TTC549 (cell line): Measurements from ENCODE around the gene IGFBP4.

ENCODE experiments used
- FAIRE-seq: peaks from 2 replicates; lab custom pipeline; 2012; peaks lifted over from hg19 to GRCh38; lab: Jason Lieb, UNC

IGFBP4 gene

DNA sequence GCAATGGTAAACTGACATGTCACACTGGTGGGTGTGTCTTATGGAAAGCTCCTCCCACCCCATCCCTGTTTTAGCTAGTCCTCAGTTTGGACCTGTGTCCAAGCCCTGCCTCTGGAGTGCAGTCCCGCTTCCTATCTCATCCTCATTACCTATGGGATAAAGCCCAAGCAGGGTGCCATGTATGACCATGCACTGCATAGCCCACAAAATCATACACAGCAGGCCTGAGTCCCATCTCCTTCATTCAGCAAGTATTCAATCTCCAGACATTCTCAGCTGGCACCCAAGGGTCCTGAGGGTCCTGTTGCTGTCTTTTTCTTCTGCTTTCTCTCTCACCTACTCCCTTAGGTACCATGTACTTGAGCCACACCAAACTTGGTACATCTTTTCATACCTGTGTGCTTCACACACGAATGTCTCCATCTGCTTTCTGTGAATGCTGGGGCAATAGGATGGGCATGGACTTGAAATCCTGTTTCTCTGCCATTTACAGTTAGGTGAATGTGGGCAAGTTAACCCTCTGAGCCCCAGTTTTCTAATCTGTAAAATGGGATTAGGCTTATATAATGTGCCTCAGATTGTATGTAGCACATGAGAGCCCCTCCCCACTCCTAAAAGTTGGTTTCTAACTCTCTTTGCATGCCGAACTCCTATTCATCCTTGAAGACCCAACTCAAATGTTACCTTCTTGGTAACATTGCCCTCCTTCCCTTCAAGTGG is 29.6 kb downstream of the IGFBP4 start:
- no peak for FAIRE-seq

DNA sequence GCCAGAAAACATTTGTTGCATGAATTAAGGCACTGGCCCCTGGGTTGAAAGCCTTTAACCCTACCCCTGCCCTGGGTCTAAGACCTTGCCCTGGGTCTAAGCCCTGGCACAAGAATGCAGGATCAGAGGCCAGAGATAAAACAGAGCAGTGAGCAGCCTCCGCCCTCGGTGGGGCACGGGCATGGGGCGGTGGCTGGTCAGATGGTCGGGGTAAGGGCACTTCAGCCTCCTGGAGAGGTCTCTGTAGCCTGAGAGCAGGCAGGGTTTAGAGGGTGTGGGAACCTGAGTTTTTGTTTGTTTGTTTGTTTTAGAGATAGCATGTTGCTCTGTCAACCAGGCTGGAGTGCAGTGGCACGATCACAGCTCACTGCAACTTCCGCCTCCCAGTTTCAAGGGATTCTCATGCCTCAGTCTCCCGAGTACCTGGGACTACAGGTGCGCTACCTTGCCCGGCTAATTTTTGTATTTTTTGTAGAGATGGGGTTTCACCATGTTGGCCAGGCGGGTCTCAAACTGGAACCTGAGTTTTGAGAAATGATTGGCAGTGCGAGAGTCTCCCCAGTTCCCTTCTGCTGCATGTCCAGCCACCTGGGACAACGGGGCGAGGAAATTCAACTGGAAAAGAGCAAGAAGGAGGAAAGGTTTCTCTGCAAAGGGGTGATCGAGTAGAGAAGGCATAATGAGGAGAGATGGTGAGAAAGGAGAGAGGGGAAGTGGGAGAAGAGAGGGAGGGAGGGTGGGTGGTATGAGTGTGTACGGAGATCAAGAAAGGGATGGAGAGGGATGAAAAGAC is 30.5 kb downstream of the IGFBP4 start:
- FAIRE-seq = no peak

DNA sequence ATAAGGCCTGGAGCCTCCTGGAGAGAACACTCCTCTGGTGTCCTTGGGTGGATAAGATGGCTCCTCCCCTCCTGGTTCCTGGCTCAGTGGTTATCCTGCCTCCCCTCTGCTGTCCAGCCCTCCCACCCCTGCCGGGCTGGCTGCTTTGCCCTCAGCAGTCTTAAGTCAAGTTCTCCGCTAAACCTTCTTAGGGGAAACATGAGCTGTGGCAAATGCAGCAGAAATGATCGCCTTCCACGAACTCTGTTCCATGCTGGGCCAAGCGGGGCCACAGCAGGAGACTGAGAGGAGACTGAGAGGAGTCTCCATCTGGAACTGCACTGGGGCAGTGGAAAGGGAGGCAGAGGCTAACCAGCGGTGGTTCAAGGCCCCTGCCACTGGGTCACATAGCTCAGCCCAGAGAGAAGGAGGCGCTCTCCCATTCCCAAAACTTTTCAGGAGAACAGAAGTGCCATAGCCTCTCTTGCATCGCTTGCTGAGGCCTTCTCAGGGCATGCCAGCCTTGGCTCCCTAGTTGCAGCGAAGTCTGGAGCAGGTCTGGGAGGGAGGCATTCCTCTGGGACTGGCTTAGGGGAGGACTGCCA is 31.3 kb downstream of the IGFBP4 start:
- no peak for FAIRE-seq

- FAIRE-seq = no peak
Measured at GRCh38 chr17:40475234-40475908, 32.1 kb downstream of the IGFBP4 start.

DNA sequence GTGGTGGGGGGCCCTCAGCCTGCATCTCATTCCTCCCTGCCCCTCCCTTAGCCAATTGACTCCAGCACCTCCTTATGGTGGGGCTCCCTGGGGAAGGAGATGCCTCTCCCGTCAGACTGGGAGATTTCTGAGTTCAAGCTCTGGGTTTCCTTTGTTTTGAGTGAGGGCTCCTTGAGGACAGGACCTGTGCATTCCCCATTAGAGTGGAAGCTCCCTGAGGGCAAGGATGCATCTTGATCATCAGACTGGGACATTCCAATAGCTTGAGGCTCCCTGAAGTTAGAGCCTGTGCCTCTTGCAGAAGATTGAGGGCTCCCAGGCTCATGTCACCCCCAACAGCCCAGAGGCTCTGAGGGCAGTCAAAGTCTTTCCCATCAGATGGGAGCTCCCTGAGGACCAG is 34.5 kb downstream of the IGFBP4 start:
- FAIRE-seq = no peak

DNA sequence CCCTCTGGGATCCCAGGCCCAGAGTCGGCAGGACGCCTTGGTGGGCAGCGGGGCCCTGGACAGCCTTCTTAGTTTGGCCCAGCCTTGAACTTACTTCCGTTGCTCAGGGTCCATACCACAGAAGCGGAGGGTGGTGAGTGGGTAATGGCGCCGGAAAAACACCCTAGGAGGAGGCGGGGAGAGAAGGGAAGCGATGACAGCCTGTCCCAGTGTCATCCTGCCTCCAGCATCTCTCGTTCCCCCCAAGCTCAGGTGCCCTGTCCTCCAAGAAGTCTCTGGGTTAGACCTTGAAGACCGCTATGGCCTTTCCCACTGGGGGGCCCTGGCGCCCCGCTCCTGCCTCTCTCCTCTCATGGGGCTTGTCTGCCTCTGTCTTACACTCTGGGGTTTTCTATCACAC is 35.2 kb downstream of the IGFBP4 start:
- no peak for FAIRE-seq

DNA sequence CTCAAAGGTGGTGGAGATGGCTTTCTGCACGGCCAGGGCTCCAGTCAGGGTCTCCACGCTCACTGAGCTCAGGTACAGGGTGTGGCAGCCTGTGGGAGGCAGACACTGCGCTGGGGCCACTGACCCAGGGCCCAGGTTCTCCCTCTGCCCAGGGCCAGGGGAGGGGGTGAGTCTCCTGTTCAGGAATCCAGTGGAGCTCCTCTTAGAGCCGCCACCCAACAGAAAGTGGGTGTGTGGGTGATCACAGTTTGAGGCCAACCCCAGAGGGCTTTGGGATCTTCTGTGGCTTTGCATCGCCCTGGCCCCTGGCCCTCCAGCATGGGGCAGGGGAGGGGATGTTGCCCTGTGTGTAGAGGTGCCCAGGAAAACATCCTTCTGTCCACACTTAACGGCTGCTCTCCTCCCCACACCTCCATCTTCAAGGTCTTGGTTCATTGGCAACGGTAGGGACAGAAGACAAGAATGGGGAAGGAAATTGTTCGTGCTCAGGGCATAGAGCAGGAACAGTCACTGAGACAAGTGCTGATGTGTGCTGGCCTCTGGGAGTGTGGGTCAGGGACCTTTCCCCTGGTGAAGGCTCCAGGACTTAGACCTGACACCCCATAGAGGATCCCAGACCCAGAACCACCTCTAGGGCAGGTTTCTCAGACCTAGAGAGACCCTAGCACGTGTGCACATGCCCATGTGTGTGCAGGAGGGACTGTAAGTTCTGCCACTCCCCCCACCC is 36.7 kb downstream of the IGFBP4 start:
- FAIRE-seq = no peak

- FAIRE-seq = no peak
Measured at GRCh38 chr17:40480501-40481003, 37.3 kb downstream of the IGFBP4 start.

GRCh38 chr17:40481106-40481505 is 37.9 kb downstream of the IGFBP4 start:
- FAIRE-seq = no peak

- no peak for FAIRE-seq
Measured at GRCh38 chr17:40482722-40483121, 39.5 kb downstream of the IGFBP4 start.

GRCh38 chr17:40483679-40484078 is 40.4 kb downstream of the IGFBP4 start:
- no peak for FAIRE-seq

- no peak for FAIRE-seq
Measured at GRCh38 chr17:40484285-40484972, 41.2 kb downstream of the IGFBP4 start.

- no peak for FAIRE-seq
Measured at GRCh38 chr17:40484973-40485530, 41.8 kb downstream of the IGFBP4 start.

DNA sequence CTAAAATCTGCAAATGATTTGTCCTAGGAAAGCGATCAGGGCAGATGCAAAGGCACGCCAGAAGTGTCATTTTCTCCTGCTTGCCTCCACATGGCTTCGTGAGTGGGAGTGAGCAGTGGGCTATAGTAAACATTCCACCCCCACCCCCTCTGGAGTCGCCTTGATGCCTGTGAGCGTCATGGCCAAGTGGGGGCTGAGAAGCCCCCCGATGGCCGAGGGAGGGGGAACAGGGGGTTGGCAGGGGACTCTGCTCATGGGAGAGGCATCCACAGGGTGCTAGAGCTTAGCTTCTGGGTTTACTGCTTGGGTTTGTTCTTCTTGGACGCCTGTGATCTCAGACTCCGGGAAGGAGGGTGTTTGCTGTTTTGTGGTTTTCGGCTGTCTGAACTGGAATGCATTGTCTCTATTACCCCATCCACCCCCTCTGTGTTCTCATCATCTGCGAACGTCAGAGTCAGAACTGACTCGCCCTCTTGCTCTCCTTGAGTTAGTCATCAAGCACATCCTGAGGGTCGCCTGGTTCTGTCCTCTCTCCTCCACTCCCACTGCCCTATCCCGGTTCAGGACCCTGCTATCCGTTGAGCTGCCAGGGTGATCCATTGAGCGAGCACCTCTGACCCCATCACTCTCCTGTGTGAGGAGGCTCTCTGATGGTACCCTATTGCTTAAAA is 42.7 kb downstream of the IGFBP4 start:
- FAIRE-seq = no peak

GRCh38 chr17:40486522-40487370 is 43.5 kb downstream of the IGFBP4 start:
- FAIRE-seq = no peak

DNA sequence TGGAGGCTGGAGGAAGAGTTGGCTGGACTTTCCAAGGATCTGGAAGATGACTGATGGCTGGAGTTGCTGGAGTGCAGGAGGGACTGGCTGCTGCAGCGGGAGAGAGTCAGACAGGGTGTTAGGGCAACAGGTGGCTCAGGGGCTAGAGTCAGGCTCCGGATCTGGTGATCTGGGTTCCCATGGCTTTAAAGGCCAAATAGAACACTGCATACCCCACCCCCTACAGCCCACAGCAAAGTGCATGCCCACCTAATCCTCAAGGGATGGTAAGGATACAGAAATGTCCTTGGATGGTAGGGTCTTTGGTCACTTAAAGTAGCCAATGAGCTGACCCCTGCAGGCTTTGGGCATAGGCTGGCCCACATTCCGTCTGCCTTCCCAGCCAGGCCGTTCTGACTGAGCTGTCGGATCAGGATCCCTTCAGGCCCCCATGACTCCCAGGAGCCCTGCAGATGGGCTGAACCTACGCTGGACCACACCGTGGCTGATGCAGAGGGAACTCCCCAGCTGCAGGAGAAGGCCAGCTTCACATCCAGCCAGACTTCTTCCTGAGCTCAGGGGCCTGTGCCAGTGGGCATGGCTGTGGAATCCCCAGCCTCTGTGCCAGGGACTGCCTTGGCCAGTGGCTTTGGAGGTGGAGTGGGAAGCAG is 44.2 kb downstream of the IGFBP4 start:
- no peak for FAIRE-seq

DNA sequence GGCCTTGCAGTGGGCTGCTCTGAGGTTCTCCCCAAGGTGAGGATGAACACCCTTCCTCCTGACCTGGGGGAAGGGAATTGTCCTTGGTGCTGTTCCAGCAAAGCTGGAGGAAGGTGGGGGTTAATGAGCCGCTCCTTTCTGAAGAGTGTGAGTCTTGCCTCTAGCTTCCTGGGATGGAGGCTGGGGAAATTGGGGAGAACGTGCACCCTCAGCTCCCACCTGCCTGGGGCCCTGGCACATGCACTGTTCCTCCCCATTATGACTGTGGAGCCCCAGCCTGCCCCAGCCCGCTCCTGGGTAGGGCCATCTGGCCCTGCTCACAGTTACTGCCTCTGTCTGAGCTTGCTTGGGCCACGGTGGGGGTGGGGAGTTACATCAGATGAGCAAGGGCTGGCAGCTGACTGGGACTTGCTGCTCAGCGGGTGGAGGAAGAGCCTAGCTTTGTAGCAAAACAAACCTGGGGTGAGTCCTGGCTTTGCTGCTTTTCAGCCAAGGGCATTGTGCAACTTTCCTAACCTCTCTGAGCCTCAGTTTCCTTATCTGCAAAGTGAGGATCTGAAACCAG is 47.1 kb downstream of the IGFBP4 start:
- no peak for FAIRE-seq

DNA sequence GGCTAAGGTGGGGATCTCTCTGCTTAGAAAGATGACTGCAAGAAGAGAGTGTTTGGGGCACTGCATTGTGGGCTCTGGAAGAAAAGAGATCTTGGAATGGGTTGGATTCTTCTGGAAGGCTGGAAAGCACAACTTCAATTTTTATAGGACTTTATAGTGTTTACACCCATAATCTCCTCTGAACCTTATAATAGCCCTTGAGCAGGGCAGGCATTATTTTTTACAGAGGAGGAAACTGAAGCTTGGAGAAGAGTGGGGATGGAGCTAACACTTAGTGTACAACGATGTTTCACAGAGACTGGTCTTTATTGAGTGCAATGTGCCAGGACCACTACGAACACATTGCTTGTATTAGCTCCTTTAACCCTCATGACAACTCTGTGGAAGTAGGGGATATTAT is 47.7 kb downstream of the IGFBP4 start:
- FAIRE-seq = no peak

- FAIRE-seq = no peak
Measured at GRCh38 chr17:40491486-40491885, 48.2 kb downstream of the IGFBP4 start.
